Chondrocyte (in vitro differentiated cells): ENCODE results near the gene PPP6R2. TPM values are rescaled to one million over a fixed set of nuclear protein-coding genes. Genes with fewer than 3 reads are reported as not detected.

Source experiments
- DNase-seq: peaks from one replicate; pipeline ENCODE4 v3.0.0; 2021; ENCODE audit warnings: mixed read lengths, low spot score
- H3K27ac Mint-ChIP-seq: one replicate; pipeline ENCODE4 v1.8.0; 2021; ENCODE audit warnings: mild to moderate bottlenecking, moderate library complexity, mixed read lengths; ENCODE audit not compliant: unreplicated experiment
- H3K27me3 Mint-ChIP-seq: 2 replicates; pipeline ENCODE4 v1.8.0; 2021; ENCODE audit warnings: low read depth, mixed read lengths
- H3K36me3 Mint-ChIP-seq: 2 replicates; pipeline ENCODE4 v1.8.0; 2021; ENCODE audit warnings: low read depth, mixed read lengths
- H3K4me1 Mint-ChIP-seq: 2 replicates; pipeline ENCODE4 v1.8.0; 2021; ENCODE audit warnings: low read depth, mild to moderate bottlenecking, mixed read lengths
- H3K4me3 Mint-ChIP-seq: one replicate; pipeline ENCODE4 v1.8.0; 2021; ENCODE audit warnings: mild to moderate bottlenecking, moderate library complexity, mixed read lengths; ENCODE audit not compliant: unreplicated experiment
- H3K9me3 Mint-ChIP-seq: 2 replicates; pipeline ENCODE4 v1.8.0; 2021; ENCODE audit warnings: low read depth, mixed read lengths
- CTCF ChIP-seq: fragments of 200-600 bp; sonication (generic); IDR thresholded peaks from 2 replicates; pipeline ENCODE4 v1.5.0; 2021; ENCODE audit warnings: antibody characterized with exemption, mild to moderate bottlenecking, moderate library complexity
- total RNA-seq: library from RNA; stranded (reverse); gene quantifications from 3 replicates; pipeline ENCODE4 v1.2.1, GENCODE V29; 2021

Gene PPP6R2
- total RNA-seq, 1 donor from 2014 or later = 47.1 TPM

GRCh38 chr22:50416996-50417395 lies 73.9 kb downstream of the PPP6R2 start:
- H3K4me3 Mint-ChIP-seq = no peak overlapping the region
- H3K27me3 Mint-ChIP-seq = no peaks in the 10 kb centered on the region
- no peaks in the 10 kb centered on the region for H3K4me1 Mint-ChIP-seq
- H3K9me3 Mint-ChIP-seq = no peaks in the 10 kb centered on the region
- no peak for TF ChIP-seq CTCF
- H3K36me3 Mint-ChIP-seq = peaks cover 28% of the 10 kb centered on the region
- H3K27ac Mint-ChIP-seq = no peak overlapping the region
- no peak for DNase-seq

- no peak for TF ChIP-seq CTCF
These were observed 74.5 kb downstream of the PPP6R2 start for GRCh38 chr22:50417411-50418210.

GRCh38 chr22:50418624-50419023 lies 75.5 kb downstream of the PPP6R2 start:
- H3K9me3 Mint-ChIP-seq = no peaks in the 10 kb centered on the region
- peaks cover 29% of the 10 kb centered on the region for H3K36me3 Mint-ChIP-seq
- H3K27me3 Mint-ChIP-seq = no peaks in the 10 kb centered on the region
- DNase-seq = no peak
- no peak overlapping the region for H3K4me3 Mint-ChIP-seq
- no peak overlapping the region for H3K27ac Mint-ChIP-seq
- TF ChIP-seq CTCF = no peak
- no peaks in the 10 kb centered on the region for H3K4me1 Mint-ChIP-seq

More at GRCh38 chr22:50417411-50418210, 74.5 kb downstream of the PPP6R2 start:
- Mint-ChIP-seq H3K27ac (no peak overlapping the region), H3K9me3 (no peaks in the 10 kb centered on the region), H3K36me3 (peaks cover 28% of the 10 kb centered on the region), H3K4me3 (no peak overlapping the region), H3K4me1 (no peaks in the 10 kb centered on the region), H3K27me3 (no peaks in the 10 kb centered on the region)
- no peak for DNase-seq

GRCh38 chr22:50419116-50419515 lies 76.0 kb downstream of the PPP6R2 start:
- Mint-ChIP-seq H3K4me1 (no peaks in the 10 kb centered on the region), H3K4me3 (no peak overlapping the region), H3K9me3 (no peaks in the 10 kb centered on the region), H3K27me3 (no peaks in the 10 kb centered on the region), H3K27ac (no peak overlapping the region), H3K36me3 (peaks cover 28% of the 10 kb centered on the region)
- DNase-seq = no peak
- TF ChIP-seq CTCF = no peak

- Mint-ChIP-seq H3K4me1 (no peaks in the 10 kb centered on the region), H3K9me3 (no peaks in the 10 kb centered on the region), H3K27ac (no peak overlapping the region), H3K4me3 (no peak overlapping the region), H3K27me3 (no peaks in the 10 kb centered on the region), H3K36me3 (peaks cover 31% of the 10 kb centered on the region)
- DNase-seq = no peak
- no peak for TF ChIP-seq CTCF
These were observed 76.9 kb downstream of the PPP6R2 start for GRCh38 chr22:50420015-50420414.
